HepG2 (cell line): ENCODE measurements around the gene TELO2. TPM values are rescaled to one million over a fixed set of nuclear protein-coding genes. Genes with fewer than 3 reads are reported as not detected.

Source experiments
- ELF3 ChIP-seq: IDR thresholded peaks from 2 replicates; pipeline ENCODE4 v1.6.1; 2016; ENCODE audit warnings: missing genetic modification reagents, missing compliant biosample characterization
- ZBTB4 ChIP-seq: sonication (generic); formaldehyde crosslinking; IDR thresholded peaks from 2 replicates; pipeline ENCODE4 v1.4.0; 2020; ENCODE audit warnings: missing genetic modification reagents, mild to moderate bottlenecking, borderline replicate concordance
- ZNF12 ChIP-seq: sonication (generic); formaldehyde crosslinking; IDR thresholded peaks from 2 replicates; pipeline ENCODE4 v1.5.0; 2020; ENCODE audit warnings: missing genetic modification reagents
- polyA plus RNA-seq, 8 experiments: library from polyadenylated mRNA; depleted of rRNA in 3 of 8; stranded (reverse) in 7 of 8; unstranded in 1 of 8; fragments of >200 nt; fragmentation: Illumina TruSeq in 4 of 8; extraction: Trizol in 4 of 8; gene quantifications; 2 replicates each; pipeline versions ENCODE4 v1.2.1 to v1.2.3, GENCODE V29; 2011 to 2016; ENCODE audit warnings: low read depth in 4 of 8, missing spikeins in 1 of 8, mixed read lengths in 1 of 8; ENCODE audit not compliant: insufficient read depth in 1 of 8
- total RNA-seq, 5 experiments: library from RNA; depleted of rRNA; stranded (reverse); fragments of >200 nt; fragmentation: Illumina TruSeq; extraction: Trizol; gene quantifications; 2 replicates each; pipeline ENCODE4 v1.2.3, GENCODE V29; 2016; ENCODE audit warnings: low read depth in 1 of 5
- TF ChIP-seq, protein P1 (sequence below): sonication (generic); formaldehyde crosslinking; IDR thresholded peaks from 2 replicates; pipeline ENCODE4 v1.9.0; 2022; ENCODE audit warnings: missing genetic modification reagents, mild to moderate bottlenecking, borderline replicate concordance
- TF ChIP-seq, protein P2 (sequence below), 2 experiments: fragments of 450-650 bp in 1 of 2; sonication (generic) in 1 of 2; formaldehyde crosslinking in 1 of 2; IDR thresholded peaks; 2 replicates each; pipeline versions ENCODE4 v1.6.1 to v1.8.0; 2016 to 2022; ENCODE audit warnings: antibody characterized with exemption in 1 of 2, mild to moderate bottlenecking in 1 of 2, missing genetic modification reagents in 1 of 2

TELO2 gene
- total and polyA plus RNA-seq, 2 of the 13 experiments (the other 11 are each of a cell fraction or from before 2014, with no cell fraction given): 10.1 to 17.9 TPM

DNA sequence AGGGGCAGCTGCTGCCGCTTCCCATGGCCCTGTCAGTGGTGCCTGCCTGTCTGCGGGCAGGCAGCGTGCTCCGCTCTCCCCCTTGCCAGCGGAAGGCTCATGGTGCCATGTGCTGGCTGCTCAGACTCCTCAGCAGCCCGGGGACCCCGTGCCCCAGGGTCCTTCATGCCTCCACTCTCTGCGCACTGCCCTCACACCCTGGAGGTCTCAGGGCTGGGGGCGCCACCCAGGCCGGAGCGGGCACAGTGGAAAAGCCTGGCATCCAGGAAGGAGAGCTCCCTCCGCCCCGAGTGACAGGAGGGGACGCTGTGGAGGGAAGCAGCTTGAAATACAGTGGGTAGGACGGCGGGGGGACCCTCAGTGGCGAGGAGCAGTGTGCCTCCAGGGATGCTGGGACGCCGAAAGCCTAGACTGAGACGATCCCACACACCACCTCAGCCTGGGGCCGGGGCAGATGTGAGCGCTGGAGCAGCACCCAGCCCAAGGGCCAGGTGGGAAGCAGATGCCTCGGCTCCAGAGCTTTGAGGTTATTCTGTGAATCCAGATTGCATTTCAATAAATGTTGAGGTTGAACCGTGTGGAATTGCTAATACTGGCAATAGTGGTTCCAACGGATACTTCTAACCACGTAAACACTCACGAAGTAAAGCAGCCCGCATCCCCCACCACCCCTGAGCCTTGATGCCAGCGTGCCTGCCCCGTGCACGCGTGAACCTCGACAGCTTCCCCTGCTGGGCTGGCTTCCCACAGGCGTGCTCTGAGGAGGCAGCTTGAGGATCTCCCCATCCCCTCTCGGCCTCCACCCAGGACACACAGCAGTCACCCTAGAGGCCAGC, 46.8 kb downstream of the TELO2 start (continued):
- TF ChIP-seq, protein P1, sequence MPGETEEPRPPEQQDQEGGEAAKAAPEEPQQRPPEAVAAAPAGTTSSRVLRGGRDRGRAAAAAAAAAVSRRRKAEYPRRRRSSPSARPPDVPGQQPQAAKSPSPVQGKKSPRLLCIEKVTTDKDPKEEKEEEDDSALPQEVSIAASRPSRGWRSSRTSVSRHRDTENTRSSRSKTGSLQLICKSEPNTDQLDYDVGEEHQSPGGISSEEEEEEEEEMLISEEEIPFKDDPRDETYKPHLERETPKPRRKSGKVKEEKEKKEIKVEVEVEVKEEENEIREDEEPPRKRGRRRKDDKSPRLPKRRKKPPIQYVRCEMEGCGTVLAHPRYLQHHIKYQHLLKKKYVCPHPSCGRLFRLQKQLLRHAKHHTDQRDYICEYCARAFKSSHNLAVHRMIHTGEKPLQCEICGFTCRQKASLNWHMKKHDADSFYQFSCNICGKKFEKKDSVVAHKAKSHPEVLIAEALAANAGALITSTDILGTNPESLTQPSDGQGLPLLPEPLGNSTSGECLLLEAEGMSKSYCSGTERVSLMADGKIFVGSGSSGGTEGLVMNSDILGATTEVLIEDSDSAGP (CRISPR knock-in tag): no peak
- TF ChIP-seq ZBTB4 (CRISPR knock-in tag): no peak
- TF ChIP-seq, protein P2, sequence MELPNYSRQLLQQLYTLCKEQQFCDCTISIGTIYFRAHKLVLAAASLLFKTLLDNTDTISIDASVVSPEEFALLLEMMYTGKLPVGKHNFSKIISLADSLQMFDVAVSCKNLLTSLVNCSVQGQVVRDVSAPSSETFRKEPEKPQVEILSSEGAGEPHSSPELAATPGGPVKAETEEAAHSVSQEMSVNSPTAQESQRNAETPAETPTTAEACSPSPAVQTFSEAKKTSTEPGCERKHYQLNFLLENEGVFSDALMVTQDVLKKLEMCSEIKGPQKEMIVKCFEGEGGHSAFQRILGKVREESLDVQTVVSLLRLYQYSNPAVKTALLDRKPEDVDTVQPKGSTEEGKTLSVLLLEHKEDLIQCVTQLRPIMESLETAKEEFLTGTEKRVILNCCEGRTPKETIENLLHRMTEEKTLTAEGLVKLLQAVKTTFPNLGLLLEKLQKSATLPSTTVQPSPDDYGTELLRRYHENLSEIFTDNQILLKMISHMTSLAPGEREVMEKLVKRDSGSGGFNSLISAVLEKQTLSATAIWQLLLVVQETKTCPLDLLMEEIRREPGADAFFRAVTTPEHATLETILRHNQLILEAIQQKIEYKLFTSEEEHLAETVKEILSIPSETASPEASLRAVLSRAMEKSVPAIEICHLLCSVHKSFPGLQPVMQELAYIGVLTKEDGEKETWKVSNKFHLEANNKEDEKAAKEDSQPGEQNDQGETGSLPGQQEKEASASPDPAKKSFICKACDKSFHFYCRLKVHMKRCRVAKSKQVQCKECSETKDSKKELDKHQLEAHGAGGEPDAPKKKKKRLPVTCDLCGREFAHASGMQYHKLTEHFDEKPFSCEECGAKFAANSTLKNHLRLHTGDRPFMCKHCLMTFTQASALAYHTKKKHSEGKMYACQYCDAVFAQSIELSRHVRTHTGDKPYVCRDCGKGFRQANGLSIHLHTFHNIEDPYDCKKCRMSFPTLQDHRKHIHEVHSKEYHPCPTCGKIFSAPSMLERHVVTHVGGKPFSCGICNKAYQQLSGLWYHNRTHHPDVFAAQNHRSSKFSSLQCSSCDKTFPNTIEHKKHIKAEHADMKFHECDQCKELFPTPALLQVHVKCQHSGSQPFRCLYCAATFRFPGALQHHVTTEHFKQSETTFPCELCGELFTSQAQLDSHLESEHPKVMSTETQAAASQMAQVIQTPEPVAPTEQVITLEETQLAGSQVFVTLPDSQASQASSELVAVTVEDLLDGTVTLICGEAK (IDR thresholded peaks at IDR 0.05): no peak
- TF ChIP-seq, protein P2 (CRISPR knock-in tag; IDR thresholded peaks at IDR 0.05): no peak
- no peak for TF ChIP-seq ZNF12 (CRISPR knock-in tag)
- no peak for TF ChIP-seq ELF3
